A204.1 (cell line): ENCODE data around the gene SKIC2.
"Not testable (repeated sequence)": the region's sequence is repeated elsewhere in the genome, so short reads cannot be mapped to it uniquely, and the experiment has no call there.

Source experiments
- FAIRE-seq: peaks from 2 replicates; lab custom pipeline; 2012; peaks lifted over from hg19 to GRCh38; lab: Jason Lieb, UNC

Gene SKIC2

DNA sequence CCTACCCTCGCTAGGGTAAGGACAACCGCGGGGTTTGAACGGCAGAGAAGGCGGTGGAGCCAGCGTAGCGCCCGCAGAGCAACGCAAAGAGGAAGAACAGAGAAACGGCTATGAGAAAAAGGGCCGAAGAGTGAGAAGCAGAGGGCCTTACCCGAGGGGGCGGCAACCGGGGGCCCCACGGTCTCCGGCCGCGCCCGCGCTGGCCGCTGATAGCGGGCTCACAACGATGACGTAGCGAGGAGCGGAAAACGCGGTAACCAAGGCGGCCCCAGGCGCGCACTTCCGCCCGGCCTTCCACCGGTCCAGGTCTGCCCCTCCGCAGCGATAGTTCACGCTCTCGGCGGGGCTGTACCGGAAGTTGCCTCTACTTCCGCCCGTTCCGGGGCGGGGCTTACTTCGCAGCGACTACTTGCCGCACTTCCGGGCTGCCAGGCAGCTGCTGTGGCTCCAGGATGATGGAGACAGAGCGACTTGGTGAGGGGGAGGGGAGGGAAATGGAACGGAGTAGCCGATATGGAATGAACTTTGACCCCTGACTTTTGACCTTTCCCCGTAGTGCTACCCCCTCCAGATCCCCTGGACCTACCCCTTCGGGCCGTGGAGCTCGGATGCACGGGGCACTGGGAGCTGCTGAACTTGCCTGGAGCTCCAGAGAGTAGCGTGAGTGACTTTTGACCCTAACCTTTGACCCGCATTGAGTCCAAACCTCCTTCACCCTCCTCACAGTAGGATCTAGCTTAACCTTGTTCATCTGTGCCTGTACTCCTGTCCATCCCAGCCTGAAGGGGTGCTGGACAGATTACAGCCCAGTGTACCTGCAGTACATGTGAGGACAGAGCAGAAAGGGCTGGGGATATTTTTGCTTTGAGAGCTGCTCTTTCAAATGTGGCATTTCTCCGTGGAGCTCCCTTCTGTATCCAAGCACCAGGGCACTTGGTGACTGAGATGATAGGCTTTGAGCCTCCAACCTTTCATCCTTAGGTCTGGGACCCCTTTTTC lies at the start of gene SKIC2, which contains the start of gene NELFE:
Gene SKIC2 (plus strand): TSS at position 435 of the 999 bp plus-strand sequence. CDS start 18 bp downstream, at position 453.
Gene NELFE (minus strand): TSS at position 231 of the 999 bp plus-strand sequence. CDS start 525 bp downstream, outside the sequence.
- FAIRE-seq: peak; percentile 90

DNA sequence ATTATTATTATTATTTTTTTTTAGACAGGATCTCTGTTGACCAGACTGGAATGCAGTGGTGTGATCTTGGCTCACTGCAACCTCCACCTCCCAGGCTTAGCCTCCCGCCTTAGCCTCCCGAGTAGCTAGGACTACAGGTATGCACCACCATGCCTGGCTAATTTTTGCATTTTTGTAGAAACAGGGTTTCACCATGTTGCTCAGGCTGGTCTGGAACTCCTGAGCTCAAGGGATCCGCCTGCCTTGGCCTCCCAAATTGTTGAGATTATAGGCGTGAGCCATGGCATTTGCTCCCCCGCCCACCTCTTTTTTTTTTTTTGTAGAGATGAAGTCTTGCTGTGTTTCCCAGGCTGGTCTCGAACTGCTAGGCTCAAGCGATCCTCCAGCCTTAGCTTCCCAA lies 49.7 kb upstream of the SKIC2 start:
- not testable (repeated sequence) for FAIRE-seq

DNA sequence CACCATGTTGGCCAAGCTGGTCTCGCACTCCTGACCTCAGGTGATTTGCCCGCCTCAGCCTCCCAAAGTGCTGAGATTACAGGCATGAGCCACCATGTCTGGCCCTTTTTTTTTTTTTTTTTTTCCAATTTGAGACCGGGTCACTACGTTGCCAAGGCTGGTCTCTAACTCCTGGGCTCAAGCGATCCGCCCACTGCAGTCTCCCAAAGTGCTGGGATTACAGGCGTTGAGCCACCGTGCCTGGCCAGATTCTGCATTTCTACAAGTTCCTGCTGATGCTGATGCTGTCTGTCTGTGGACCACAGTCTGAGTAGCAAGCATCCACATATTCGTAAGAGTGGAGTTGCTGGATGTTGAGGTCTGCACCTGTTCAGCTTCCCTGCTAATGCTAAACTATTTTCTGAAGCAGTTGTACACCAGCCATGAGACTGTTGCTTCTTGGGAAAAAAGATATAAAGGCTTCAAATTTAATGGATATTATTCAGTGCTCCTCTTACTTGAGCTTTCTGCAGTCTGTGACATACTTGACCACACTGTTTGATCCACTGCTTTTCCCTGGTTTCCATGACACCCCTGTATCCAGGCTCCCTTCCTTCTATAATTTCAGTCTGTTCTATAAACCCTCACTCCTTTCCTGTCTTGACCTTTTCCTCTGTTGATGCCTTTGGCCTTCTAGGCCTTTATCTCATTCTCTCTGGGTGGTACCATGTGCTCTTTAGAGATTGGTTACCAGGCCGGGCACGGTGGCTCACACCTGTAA lies 47.0 kb upstream of the SKIC2 start:
- no peak for FAIRE-seq

DNA sequence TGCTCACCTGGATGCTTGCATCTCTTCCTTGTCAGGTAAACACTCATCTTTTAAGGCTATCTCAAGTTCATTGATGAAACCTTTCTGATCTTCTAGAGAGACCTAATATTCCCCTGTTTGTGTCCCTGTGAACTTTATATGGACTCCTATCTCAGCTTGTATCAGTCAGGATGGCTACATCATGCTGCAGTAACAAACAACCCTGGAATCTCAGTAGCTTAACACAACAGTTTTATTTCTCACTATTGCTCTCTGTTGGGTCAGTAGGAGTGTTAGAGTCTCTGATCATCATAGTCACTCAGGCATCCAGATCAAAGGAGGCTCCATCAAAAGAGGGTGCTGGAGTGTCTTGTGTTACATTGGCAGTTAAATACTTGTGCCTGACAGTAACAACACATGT lies 43.6 kb upstream of the SKIC2 start:
- FAIRE-seq: no peak

DNA sequence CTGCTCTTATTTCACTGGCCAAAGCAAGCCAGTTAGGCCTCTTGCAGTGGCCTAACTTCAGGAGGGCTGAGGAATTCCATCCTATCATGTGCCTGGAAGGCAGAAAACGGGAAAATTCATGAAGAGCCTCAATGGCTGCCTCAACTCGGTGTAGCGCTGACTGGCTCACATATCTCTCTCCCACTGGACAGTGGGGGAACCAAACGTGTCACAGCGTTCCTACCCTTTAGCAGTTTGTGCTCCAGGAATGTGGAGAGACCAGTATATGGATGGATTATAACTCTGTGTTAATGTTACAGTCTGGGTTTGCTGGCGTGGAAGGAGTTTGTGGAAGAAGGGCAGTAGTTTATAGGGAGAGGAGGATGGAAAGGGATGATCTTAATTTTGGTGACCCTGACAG lies 43.2 kb upstream of the SKIC2 start:
- FAIRE-seq: no peak

DNA sequence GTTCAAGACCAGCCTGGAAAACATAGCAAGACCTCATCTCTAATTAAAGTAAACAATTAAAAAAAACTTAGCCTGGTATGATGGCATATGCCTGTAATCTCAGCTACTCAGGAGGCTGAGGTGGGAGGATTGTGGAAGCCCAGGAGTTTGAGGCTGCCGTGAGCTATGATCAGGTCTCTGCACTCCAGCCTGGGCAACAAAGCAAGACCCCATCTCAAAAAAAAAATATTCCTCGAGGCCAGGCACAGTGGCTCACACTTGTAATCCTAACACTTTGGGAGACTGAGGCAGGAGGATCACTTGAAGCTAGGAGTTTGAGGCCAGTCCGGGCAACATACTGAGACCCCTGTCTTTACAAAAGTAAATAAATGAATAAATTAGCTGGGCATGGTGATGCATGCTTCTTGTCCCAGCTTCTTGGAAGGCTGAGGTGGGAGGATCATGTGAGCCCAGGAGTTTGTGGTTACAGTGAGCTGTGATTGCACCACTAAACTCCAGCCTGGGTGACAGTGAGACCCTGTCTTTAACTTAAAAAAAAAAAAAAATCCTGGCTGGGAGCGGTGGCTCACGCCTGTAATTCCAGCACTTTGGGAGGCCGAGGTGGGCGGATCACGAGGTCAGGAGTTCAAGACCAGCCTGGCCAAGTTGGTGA lies 40.8 kb upstream of the SKIC2 start:
- no peak for FAIRE-seq

DNA sequence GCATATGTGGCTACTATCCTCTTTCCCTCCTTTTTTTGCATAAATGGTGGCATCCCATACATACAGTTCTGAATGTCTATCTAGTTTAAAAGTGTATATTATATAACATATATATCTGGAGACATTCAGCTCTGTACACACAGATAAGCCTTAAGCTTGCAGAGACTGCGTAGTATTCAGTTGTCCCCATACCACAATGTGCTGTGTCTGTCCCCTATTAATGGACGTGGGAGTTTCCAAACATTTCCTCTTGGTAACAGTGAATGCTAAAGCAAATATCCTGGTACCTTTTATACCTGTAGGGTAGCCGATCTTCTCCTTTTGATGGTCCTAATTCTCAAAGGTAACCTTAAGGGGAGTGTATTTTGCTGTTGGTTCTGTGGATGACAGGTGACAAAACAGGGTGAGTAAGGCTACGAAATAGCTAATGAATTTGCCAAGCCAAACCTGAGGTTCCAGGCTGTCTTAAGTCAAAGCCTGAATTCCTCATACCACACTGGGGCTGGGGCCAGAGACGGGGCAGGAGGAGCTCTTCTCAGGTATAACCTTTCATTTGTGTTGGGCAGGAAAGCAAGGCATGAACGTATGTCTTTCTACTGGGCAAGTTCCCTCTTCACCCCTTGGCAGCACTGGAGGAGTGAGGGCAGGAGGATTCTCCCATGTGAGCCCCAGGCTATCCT lies 39.2 kb upstream of the SKIC2 start:
- no peak for FAIRE-seq

DNA sequence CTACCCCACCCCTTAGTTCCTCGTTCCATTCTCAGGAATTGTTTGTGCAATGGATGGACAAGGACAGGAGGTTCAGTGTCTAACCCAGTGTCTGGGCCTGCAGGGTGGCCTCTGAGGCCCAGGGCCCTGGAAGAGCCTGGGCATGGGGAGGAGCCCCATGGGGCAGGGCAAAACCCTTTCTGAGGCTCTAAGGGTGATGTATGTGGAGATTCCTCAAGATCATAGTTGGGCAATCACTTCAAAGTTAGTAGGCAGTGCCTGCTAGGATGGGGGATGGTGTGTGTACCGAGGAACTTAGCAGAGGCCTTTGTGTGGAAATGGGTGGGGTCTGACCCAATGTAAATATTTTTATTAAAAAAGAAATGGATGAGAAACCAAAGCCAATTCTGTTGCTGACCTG lies 38.2 kb upstream of the SKIC2 start:
- no peak for FAIRE-seq

DNA sequence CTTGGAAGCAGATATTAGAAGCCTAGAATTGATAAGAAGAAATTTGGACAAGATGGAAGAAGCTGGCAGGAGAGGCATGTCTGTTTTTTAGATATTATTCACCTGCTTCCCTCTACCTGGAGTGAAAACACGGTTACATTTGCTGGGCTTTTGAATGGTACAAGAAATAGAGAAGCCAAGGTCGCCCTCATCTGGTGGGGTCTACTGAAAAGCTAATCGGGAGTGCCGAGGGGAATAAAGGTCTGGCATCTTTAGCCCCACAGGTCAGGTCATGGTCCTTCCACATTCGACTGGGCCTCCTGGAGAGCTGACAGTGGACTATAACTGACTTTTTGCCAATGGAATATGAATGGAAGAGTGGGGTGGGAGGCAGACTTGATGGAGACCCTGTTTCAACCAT lies 36.0 kb upstream of the SKIC2 start:
- no peak for FAIRE-seq

DNA sequence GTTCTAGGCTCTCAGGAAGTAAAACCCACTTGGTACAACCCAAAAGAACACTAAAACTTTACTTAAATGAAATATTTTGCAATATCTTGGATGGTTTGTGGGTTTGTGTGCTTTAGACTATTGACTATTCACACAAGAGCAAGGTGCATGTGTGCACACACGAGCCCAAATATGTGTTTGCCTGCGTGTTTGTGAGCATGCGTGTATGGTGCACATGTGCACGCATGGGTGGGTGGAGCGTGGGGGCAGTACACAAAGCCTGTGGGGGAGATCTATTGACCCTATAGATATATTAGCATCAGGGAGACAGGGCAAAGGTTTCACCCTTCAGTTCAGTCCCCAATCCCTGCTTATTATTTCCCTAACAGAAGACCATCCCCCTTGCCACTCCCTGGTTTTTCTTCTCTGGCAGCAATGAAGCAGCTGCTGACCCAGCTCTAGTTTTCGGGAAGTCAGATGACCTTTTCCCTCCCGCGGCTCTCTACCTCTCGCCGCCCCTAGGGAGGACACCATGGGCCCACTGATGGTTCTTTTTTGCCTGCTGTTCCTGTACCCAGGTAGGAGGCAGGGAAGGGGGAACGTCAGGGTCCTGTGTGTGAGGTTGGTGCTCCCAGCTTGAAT lies 31.6 kb upstream of the SKIC2 start, which contains the start of gene C2:
Gene C2 (plus strand): TSS at position 476 of the 621 bp plus-strand sequence. CDS start 36 bp downstream, at position 512.
- FAIRE-seq: no peak

DNA sequence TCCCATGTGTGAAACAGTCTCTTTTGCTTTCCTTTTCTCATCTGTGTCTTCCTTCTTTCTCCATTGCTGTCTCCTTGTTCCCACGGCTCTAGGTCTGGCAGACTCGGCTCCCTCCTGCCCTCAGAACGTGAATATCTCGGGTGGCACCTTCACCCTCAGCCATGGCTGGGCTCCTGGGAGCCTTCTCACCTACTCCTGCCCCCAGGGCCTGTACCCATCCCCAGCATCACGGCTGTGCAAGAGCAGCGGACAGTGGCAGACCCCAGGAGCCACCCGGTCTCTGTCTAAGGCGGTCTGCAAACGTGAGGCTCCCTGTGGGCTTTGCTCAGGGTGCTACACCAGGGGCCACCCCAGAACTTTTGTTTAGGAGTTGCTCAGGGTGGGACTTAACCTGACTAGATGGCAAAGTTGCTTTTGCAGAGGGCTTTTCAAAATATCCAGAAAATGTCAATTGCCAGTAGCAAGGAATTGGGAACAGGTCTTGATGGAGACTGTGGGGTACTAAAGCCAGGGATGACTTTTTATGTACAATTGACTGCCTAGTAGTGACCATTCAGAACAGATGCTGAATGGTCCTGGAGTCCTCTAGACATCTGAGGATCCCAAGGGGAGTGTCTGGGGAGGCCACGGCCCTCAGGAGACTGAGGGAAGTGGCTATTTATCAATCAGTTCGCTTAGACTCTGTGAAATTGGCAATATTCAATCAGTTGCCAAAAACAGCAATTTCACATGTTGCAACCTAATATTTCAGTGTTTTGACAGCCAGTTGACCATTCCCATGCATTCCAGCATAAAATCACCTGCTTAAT lies 30.9 kb upstream of the SKIC2 start:
- no peak for FAIRE-seq

DNA sequence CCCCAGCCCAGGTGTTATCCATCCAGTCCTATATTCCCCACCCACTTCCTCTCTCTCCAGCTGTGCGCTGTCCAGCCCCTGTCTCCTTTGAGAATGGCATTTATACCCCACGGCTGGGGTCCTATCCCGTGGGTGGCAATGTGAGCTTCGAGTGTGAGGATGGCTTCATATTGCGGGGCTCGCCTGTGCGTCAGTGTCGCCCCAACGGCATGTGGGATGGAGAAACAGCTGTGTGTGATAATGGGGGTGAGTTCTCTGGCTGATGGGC lies 30.4 kb upstream of the SKIC2 start:
- FAIRE-seq: no peak

DNA sequence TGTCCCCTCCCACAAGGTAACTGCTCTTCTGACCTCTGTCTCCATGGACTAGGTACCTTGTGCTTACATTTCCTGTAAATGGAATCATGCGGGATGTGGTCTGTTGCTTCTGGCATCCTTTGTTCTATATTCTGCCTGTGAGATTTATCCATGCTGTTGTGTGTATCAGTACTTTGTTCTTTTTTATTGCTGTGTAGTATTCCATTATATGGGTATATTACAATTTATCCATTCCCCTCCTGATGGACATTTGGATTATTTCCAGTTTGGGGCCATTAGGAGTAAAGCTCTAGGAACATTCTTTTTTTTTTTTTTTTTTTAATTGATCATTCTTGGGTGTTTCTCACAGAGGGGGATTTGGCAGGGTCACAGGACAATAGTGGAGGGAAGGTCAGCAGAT lies 28.0 kb upstream of the SKIC2 start:
- FAIRE-seq: no peak

DNA sequence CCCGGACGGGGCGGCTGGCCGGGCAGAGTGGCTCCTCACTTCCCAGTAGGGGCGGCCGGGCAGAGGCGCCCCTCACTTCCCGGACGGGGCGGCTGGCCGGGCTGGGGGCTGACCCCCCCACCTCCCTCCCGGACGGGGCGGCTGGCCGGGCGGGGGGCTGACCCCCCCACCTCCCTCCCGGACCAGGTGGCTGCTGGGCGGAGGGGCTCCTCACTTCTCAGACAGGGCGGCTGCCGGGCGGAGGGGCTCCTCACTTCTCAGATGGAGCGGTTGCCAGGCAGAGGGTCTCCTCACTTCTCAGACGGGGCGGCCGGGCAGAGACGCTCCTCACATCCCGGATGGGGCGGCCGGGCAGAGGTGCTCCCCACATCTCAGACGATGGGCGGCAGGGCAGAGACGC lies 26.8 kb upstream of the SKIC2 start:
- not testable (repeated sequence) for FAIRE-seq

DNA sequence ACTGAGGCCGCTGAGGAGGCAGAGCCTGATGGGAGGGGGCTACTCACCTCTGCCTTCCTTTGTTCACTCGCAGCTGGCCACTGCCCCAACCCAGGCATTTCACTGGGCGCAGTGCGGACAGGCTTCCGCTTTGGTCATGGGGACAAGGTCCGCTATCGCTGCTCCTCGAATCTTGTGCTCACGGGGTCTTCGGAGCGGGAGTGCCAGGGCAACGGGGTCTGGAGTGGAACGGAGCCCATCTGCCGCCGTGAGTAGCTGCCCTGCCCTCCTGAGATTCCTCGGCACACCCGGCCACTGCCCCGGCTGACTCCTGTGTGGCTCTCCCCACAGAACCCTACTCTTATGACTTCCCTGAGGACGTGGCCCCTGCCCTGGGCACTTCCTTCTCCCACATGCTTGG lies 25.4 kb upstream of the SKIC2 start:
- no peak for FAIRE-seq

DNA sequence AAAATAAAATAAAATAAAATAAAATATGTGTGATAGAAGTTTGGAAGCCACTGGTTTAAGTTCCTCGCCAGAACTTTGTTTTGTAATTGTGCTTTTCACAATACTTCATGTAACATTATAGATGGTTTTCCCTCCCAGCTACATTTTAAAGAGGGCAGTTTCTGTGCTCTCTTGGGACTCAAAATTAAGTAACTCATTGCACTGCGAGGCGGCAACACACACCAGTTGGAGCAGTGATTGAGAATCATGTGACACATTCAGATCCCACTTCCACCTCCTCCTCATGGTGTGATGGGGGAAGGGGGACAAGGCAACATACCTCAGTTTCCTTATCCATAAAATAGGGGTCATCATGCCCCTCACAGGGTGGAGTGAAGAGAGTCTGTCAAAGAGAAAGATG lies 24.0 kb upstream of the SKIC2 start:
- FAIRE-seq: no peak

DNA sequence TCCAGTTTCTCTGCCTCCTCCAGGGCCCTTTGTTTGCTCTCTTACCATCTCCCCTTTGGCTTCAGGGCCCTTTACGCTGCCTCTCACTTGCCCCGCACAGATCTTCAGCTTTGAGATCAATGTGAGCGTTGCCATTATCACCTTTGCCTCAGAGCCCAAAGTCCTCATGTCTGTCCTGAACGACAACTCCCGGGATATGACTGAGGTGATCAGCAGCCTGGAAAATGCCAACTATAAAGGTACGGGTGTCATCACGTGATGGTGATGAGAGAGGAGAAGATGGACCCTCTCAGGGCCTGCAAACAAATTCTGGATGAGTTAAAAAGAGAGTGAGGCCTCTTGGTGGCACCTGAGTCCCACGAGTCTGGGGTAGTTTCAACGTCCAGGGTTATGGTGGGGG lies 23.2 kb upstream of the SKIC2 start:
- no peak for FAIRE-seq

DNA sequence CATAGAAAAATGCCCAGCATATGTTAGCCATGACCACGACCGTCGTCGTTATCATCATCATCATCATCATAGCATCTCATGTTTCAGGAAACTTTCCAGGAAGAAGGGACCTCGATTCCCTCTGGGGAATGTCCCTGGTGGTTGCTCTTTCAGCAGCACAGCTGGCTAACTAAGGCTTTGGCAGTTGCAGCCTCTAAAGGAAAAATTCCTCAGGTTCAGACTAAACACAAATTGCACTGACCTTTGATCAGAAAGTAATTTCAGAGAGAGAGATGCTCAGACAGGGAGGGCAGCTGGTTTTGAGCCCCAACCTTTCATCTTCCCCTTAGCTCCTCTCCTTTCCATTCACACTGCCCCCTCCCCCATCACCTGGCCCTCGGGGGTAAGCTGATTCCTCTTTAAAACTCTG lies 18.7 kb upstream of the SKIC2 start:
- FAIRE-seq: no peak

DNA sequence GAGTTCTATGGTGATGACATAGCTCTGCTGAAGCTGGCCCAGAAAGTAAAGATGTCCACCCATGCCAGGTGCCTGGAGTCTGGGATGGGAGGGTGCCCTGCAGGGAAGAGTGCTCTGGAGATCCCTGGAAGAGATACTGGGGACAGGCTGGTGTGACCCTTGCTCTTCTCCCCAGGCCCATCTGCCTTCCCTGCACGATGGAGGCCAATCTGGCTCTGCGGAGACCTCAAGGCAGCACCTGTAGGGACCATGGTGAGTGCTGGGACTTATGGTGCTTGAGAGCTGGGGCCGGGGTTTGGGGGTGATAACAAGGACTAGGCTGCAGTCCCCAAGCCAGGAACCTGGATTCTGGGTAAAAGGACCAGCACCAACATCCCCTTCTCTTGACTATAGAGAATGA lies 15.2 kb upstream of the SKIC2 start:
- no peak for FAIRE-seq

DNA sequence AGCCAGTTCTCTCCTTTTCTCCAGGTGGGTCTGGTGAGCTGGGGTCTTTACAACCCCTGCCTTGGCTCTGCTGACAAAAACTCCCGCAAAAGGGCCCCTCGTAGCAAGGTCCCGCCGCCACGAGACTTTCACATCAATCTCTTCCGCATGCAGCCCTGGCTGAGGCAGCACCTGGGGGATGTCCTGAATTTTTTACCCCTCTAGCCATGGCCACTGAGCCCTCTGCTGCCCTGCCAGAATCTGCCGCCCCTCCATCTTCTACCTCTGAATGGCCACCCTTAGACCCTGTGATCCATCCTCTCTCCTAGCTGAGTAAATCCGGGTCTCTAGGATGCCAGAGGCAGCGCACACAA lies 13.8 kb upstream of the SKIC2 start:
- FAIRE-seq: no peak
